GM19193 (cell line): ENCODE measurements around the gene GPR137.

Experiments
- POLR2A ChIP-seq: IDR thresholded peaks from 4 replicates; pipeline ENCODE4 v1.6.1; 2011; ENCODE audit not compliant: insufficient read depth, insufficient read length; ENCODE audit errors: extremely low read depth

GPR137 gene

DNA sequence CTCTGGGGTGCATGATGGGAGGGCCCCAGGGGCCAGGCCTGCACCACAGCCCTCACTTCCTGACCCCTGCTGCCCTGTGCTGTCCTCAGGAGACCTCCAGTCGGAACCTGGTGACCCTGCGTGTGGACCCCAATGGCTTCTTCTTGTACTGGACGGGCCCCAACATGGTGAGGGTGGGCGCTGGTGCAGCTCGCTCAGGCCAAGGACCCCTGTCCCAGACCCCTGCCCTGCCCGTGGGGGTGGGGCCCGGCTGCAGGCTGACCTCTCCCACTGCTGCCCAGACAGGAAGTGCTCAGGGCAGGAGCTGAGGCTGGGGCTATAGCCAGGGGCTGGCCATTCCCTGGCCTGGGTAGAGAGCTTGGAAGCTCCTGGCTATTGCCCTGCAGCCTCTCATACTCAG lies 31.3 kb upstream of the GPR137 start:
- no peak for TF ChIP-seq POLR2A

DNA sequence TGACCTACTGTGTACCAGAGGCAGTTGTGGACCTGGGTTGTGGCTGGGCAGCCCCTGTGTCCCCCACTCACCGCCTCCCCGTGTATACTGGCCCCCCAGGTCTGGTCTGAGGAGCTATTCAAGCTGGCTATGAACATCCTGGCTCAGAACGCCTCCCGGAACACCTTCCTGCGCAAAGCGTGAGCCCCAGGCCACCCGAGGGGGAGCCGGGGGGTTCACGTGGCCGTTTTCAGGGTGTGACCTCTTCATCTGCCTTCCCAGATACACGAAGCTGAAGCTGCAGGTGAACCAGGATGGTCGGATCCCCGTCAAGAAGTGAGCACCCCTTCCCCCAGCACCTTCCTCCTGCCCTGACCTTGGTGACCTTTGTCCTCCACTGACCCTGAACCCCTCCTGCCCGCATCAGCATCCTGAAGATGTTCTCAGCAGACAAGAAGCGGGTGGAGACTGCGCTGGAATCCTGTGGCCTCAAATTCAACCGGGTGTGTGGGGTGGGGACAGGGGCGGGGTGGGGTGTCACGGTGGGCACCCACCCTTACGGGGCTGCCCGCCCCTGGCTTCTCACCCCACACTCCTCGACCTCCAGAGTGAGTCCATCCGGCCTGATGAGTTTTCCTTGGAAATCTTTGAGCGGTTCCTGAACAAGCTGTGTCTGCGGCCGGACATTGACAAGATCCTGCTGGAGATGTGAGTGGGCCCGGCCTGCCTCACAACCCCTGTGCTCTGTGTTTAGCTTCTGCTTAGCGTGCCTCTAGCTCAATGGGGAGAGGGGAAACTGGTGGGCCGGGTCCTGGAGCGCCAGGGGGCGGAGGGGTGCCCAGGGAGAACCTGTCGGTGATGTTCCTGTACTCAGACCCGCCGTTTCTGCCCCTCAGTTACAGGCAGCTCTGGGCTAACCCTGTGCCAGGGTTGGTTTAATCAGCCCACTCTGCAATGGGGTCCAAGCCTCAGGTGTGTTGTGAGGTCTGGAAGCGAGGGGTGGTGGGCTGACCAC lies 30.2 kb upstream of the GPR137 start:
- no peak for TF ChIP-seq POLR2A

DNA sequence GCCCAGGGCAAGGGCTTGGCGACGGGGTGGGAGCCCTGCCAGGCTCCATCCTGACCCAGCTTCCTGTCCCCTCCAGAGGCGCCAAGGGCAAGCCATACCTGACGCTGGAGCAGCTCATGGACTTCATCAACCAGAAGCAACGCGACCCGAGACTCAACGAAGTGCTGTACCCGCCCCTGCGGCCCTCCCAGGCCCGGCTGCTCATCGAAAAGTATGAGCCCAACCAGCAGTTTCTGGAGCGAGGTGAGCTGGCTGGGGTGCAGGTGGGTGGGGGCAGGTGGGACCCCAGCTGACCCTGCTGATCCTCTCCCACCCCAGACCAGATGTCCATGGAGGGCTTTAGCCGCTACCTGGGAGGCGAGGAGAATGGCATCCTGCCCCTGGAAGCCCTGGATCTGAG lies 29.3 kb upstream of the GPR137 start:
- TF ChIP-seq POLR2A: no peak

DNA sequence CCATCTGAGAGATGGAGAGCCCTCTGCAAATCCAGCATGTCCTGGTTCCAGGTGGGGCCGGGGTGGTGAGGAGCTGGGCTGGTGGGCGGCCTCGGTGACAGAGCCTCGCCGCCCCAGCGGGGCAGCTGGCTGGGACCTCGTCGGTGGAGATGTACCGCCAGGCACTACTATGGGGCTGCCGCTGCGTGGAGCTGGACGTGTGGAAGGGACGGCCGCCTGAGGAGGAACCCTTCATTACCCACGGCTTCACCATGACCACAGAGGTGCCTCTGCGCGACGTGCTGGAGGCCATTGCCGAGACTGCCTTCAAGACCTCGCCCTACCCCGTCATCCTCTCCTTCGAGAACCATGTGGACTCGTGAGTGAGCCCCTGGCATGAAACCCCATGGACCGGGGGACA lies 27.3 kb upstream of the GPR137 start:
- no peak for TF ChIP-seq POLR2A

DNA sequence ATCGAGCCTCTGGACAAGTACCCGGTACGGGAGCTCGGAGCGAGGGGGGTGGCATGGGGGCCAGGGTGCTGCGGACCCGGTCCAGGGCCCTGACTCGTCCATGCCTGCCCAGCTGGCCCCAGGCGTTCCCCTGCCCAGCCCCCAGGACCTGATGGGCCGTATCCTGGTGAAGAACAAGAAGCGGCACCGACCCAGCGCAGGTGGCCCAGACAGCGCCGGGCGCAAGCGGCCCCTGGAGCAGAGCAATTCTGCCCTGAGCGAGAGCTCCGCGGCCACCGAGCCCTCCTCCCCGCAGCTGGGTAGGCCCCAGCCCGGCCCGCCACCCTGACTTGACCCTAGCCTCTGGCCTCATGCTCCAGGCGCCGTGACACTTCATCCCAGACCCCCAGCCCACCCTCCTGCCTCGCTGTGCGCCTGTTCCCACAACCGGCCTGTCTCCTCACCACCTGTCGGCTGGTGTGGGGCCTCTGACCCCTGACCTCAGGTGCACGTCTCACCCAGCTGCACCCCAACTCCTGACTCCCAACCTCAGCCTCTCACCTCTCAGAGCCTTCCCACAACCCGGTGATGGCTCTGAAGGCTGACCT lies 26.6 kb upstream of the GPR137 start:
- no peak for TF ChIP-seq POLR2A

DNA sequence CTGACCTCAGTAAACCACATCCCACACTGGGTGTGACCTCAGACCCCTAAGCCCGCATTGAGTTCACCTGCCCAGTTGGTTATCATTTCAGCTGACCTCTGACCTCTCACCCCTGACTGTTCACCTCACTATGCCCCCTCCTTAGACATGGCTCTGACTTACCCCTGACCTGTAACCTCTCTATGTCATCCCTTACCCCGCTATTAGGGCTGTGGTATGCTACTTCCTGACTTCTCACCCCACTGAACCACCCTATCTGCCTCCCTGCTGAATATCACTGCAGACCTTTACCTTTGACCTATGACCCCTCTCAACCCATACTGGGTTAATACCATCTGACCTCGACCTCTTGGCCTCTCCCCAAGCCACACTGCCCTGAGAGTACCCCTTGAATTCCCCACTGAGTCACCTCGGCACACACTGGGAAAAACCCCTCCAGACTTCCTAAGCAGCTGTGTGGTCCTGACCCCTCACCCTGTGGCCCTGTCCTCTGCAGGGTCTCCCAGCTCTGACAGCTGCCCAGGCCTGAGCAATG lies 26.0 kb upstream of the GPR137 start:
- no peak for TF ChIP-seq POLR2A

DNA sequence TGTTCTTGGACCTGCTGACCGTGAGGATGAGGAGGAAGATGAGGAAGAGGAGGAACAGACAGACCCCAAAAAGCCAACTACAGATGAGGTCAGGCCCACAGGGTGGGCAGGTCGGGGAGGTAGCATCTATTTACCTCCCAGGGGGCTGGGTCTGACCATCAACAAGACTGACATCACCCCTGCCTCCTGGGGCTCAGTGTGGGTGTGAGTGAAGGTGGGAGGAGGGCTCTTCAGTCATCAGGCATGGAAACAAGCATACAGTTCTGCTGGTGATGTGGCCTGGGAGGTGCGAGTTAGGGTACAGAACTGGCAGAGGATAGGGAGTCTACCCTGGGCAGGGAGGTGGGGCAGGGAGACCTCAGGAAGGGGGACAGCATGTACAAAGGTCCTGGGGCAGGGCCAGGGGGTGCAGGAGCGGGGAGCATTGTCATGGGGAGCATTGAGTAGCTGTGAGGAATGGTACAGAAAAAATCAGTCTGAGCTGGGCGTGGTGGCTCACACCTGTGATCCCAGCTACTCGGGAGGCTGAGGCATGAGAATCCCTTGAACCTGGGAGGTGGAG lies 25.4 kb upstream of the GPR137 start:
- TF ChIP-seq POLR2A: no peak

DNA sequence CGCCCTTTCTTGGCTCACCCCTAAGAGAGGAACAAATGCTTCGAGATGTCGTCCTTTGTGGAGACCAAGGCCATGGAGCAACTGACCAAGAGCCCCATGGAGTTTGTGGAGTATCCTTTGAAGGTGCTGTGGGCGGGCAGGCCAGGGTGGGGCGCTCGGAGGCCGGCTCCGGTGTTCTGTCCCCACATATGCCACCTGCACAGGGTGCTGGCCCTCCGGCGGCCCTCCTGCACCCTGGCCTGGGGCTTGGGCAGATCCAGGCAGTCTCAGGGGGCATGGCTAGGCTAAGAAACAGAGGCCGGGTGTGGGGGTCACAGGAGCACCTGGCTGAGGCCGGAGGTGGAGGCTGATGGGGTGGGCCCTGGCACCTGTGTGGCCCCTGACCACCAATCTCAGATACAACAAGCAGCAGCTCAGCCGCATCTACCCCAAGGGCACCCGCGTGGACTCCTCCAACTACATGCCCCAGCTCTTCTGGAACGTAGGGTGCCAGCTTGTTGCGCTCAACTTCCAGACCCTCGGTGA lies 24.0 kb upstream of the GPR137 start:
- no peak for TF ChIP-seq POLR2A

DNA sequence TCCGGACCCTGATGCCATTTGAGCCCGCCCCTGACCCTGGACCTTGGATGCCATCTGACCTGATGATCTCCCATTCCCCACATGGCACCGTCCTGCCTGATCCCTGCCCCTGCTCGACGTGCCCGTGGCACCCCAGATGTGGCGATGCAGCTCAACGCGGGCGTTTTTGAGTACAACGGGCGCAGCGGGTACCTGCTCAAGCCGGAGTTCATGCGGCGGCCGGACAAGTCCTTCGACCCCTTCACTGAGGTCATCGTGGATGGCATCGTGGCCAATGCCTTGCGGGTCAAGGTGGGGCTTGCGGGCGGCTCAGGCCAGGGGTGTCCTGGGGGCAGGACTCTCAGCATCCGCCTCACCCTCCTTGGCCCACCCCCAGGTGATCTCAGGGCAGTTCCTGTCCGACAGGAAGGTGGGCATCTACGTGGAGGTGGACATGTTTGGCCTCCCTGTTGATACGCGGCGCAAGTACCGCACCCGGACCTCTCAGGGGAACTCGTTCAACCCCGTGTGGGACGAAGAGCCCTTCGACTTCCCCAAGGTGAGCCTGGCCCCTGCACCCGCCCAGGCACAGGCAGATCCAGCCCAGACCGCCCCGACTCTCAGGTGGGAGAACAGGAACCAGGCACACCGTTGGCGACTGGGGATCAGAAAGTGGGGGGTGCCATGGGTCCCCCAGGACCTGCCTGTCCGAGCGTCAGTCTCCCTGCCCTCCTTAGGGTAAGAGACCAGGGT lies 23.2 kb upstream of the GPR137 start:
- no peak for TF ChIP-seq POLR2A

DNA sequence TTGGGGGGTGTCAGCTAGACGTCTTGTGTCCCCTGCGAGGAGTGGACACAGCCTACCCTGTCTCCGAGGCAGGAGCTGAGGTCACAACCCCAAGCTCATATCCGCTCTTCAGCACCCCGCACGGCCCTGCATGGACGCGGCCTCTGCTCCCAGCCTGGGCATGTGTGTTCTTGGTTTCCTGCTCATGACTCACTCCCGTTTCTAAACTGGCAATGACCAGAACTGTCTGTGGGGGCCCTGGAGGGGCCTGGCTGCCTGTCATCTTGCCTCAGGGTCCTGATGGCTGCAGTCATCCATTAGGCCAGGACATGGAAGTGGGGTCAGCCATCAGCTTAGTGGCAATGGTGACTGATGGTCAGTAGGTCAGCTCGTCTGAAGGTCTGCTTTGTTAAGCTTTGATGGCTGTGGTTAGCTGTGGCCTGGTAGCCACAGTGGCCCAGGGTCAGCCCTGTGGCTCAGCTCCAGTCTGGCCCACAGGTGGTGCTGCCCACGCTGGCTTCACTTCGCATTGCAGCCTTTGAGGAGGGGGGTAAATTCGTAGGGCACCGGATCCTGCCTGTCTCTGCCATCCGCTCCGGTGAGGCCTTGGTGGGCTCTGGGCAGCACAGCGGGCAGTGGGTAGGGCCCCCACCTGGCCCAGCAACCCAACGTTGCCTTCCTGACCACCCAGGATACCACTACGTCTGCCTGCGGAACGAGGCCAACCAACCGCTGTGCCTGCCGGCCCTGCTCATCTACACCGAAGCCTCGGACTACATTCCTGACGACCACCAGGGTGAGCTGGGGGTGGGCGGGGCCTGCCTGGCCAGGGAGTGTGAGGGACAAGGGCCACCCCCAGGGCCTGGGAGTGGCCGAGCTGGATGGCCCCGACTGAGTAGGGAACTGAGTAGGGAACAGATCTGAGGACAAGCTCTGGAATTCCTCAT lies 22.4 kb upstream of the GPR137 start:
- no peak for TF ChIP-seq POLR2A

DNA sequence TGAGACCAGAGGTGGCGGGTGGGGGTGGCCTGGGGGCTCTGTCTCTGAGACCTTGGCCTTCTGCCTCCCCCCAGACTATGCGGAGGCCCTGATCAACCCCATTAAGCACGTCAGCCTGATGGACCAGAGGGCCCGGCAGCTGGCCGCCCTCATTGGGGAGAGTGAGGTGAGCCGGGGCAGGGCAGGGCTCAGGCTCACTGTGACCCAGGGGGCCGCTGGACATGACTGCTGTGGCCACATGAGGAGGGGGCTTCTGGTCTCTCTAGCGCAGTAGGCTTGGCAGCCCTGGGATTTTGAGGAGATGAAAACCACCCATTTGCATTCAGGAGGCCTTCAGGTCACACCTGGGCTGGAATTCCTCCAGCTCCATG lies 21.7 kb upstream of the GPR137 start:
- TF ChIP-seq POLR2A: no peak

DNA sequence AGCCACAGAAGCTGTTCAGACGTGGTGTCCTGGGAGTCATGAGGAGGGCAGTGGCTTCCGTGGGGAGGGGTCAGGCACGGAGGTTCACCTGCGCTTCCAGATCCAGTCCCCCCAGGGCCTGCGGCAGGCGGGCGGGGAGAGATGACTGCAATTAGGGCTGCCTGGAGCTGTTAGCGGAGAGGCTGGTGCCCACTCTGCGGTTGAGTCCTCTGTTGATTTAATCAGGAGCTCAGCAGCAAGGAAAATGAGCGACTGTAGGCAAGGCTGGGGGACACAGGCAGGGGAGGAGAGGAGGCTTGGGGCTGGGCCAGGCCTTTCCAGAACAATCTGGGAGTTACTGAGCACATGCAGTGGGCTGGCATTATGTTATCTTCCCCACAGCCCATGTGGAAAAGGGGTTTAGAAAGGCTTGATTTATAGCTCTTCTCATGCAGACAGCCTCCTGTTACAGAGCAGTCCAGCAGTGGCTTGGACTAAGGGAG lies 21.2 kb upstream of the GPR137 start:
- no peak for TF ChIP-seq POLR2A

DNA sequence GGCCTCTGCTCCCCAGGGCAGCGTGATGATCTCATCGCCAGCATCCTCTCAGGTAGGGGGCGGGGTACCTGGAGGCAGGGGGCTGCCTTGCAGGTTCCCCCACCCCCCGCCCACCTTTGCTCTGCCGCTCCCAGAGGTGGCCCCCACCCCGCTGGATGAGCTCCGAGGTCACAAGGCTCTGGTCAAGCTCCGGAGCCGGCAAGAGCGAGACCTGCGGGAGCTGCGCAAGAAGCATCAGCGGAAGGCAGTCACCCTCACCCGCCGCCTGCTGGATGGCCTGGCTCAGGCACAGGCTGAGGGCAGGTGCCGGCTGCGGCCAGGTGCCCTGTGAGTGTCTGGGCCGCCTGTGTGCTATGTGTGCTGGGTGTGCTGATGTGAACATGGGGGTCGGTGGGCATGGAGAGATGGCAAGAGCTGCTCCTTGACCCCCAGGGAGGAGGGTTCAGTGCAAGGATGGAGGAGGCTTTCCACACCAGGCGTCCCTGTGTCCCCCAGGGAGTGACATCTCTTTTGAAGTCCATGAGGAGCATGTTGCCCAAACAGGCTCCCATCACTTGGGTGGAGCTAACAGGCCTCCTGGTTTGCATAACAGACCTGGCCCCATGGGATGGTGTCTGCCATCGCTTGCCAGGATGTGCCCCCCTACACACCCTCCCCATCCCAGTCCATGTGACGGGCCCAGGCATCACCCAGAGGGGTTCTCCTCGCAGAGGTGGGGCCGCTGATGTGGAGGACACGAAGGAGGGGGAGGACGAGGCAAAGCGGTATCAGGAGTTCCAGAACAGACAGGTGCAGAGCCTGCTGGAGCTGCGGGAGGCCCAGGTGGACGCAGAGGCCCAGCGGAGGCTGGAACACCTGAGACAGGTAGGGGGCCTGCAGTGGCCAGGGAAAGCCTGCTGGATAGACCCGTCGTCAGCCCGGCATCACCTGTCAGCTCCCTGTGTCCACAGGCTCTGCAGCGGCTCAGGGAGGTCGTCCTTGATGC lies 20.2 kb upstream of the GPR137 start:
- no peak for TF ChIP-seq POLR2A

DNA sequence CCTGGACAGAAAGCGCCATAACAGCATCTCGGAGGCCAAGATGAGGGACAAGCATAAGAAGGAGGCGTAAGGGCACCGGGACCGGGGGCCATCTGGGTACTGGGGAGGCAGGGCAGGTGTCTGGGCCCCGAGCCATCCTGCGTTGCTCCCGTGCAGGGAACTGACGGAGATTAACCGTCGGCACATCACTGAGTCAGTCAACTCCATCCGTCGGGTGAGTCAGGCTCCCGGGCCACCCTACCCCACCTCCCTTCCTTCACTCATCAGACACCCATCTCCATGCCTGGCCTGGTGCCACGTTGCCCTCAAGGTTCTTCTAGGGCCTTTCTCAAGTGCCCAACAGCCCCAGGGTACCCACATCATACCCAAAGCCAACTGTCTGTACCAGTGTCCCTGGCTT lies 19.3 kb upstream of the GPR137 start:
- no peak for TF ChIP-seq POLR2A
